NT2/D1 (cell line): ENCODE measurements around the gene RASEF.

Experiments used
- DNase-seq: peaks from one replicate; pipeline ENCODE4 v3.0.0-alpha.2; 2011; ENCODE audit warnings: low read depth, low spot score
- H3K27me3 ChIP-seq: 2 replicates; pipeline ENCODE4 v1.6.0; 2011; ENCODE audit warnings: mild to moderate bottlenecking; ENCODE audit not compliant: insufficient read length, insufficient read depth
- H3K36me3 ChIP-seq: 2 replicates; pipeline ENCODE4 v1.6.1; 2011; ENCODE audit warnings: mild to moderate bottlenecking, low read length, mixed read lengths; ENCODE audit not compliant: insufficient read depth, insufficient read length
- H3K4me1 ChIP-seq: 2 replicates; pipeline ENCODE4 v1.5.1; 2011; ENCODE audit not compliant: insufficient read depth, insufficient read length
- H3K4me3 ChIP-seq: 2 replicates; pipeline ENCODE4 v1.5.1; 2011; ENCODE audit warnings: low read depth; ENCODE audit not compliant: insufficient read length
- H3K9ac ChIP-seq: 2 replicates; pipeline ENCODE4 v1.6.0; 2011; ENCODE audit warnings: low read depth; ENCODE audit not compliant: insufficient read length
- H3K9me3 ChIP-seq: 2 replicates; pipeline ENCODE4 v1.5.1; 2011; ENCODE audit warnings: mild to moderate bottlenecking, low read length; ENCODE audit not compliant: insufficient read depth
- SUZ12 ChIP-seq: IDR thresholded peaks from 2 replicates; pipeline ENCODE4 v1.6.1; 2011; ENCODE audit not compliant: insufficient read length, insufficient read depth; ENCODE audit errors: extremely low read depth
- YY1 ChIP-seq: IDR thresholded peaks from 2 replicates; pipeline ENCODE4 v1.6.1; 2011; ENCODE audit not compliant: insufficient read length, insufficient read depth
- ZNF274 ChIP-seq: IDR thresholded peaks from 2 replicates; pipeline ENCODE4 v1.6.1; 2011; ENCODE audit warnings: mild to moderate bottlenecking, low read depth, low read length

RASEF gene

GRCh38 chr9:83020864-83021263, 42.1 kb downstream of the RASEF start:
- Histone ChIP-seq H3K36me3 (no peaks in the 10 kb centered on the region), H3K4me1 (no peaks in the 10 kb centered on the region), H3K27me3 (no peaks in the 10 kb centered on the region), H3K9ac (no peak overlapping the region), H3K4me3 (no peak overlapping the region), H3K9me3 (no peaks in the 10 kb centered on the region)
- no peak for TF ChIP-seq ZNF274
- no peak for TF ChIP-seq SUZ12
- TF ChIP-seq YY1: no peak
- no peak for DNase-seq

GRCh38 chr9:83020327-83020726, 42.6 kb downstream of the RASEF start:
- DNase-seq: no peak
- no peaks in the 10 kb centered on the region for H3K36me3 ChIP-seq
- no peaks in the 10 kb centered on the region for H3K27me3 ChIP-seq
- H3K4me1 ChIP-seq: no peaks in the 10 kb centered on the region
- no peak overlapping the region for H3K4me3 ChIP-seq
- no peak overlapping the region for H3K9ac ChIP-seq
- no peaks in the 10 kb centered on the region for H3K9me3 ChIP-seq
- TF ChIP-seq YY1: no peak
- no peak for TF ChIP-seq SUZ12
- TF ChIP-seq ZNF274: no peak

- TF ChIP-seq SUZ12 (no peak), ZNF274 (no peak), YY1 (no peak)
- Histone ChIP-seq H3K9me3 (no peaks in the 10 kb centered on the region), H3K4me3 (no peak overlapping the region), H3K36me3 (no peaks in the 10 kb centered on the region), H3K4me1 (no peaks in the 10 kb centered on the region), H3K9ac (no peak overlapping the region), H3K27me3 (no peaks in the 10 kb centered on the region)
- no peak for DNase-seq
Observed at GRCh38 chr9:83019246-83019645, 43.7 kb downstream of the RASEF start.

- Histone ChIP-seq H3K4me3 (no peak overlapping the region), H3K4me1 (no peaks in the 10 kb centered on the region), H3K36me3 (no peaks in the 10 kb centered on the region), H3K9ac (no peak overlapping the region), H3K27me3 (no peaks in the 10 kb centered on the region), H3K9me3 (no peaks in the 10 kb centered on the region)
- no peak for TF ChIP-seq ZNF274
- no peak for TF ChIP-seq SUZ12
- TF ChIP-seq YY1: no peak
- DNase-seq: no peak
Observed at GRCh38 chr9:83015897-83016296, 47.0 kb downstream of the RASEF start.

GRCh38 chr9:83013867-83014605, 48.9 kb downstream of the RASEF start:
- no peak for DNase-seq
- no peaks in the 10 kb centered on the region for H3K9me3 ChIP-seq
- H3K9ac ChIP-seq: no peak overlapping the region
- no peak overlapping the region for H3K4me3 ChIP-seq
- TF ChIP-seq ZNF274 (no peak), YY1 (no peak), SUZ12 (no peak)
- H3K36me3 ChIP-seq: no peaks in the 10 kb centered on the region
- no peaks in the 10 kb centered on the region for H3K4me1 ChIP-seq
- H3K27me3 ChIP-seq: no peaks in the 10 kb centered on the region

GRCh38 chr9:83012922-83013838, 49.8 kb downstream of the RASEF start:
- TF ChIP-seq YY1 (no peak), SUZ12 (no peak), ZNF274 (no peak)
- Histone ChIP-seq H3K4me3 (no peak overlapping the region), H3K9ac (no peak overlapping the region), H3K27me3 (no peaks in the 10 kb centered on the region), H3K36me3 (no peaks in the 10 kb centered on the region), H3K9me3 (no peaks in the 10 kb centered on the region), H3K4me1 (no peaks in the 10 kb centered on the region)
- no peak for DNase-seq
